ENCODE data around the gene ARID1B. TPM values are rescaled to one million over a fixed set of nuclear protein-coding genes. Genes with fewer than 3 reads are reported as not detected.

The ARID1B gene
- total RNA-seq, 1 donor from 2014 or later, result 248 TPM

- intact Hi-C loops (cut with micrococcal nuclease), result no loop called here
- H3K36me3 Mint-ChIP-seq (ENCODE audit: low read depth), result peaks cover 62% of the 10 kb centered on the region
- no peaks in the 10 kb centered on the region for H3K9me3 Mint-ChIP-seq
- no peak overlapping the region for H3K27ac Mint-ChIP-seq
- ATAC-seq (ENCODE audit: low read depth) (no peak), DNase-seq (no peak)
- TF ChIP-seq, protein P1, sequence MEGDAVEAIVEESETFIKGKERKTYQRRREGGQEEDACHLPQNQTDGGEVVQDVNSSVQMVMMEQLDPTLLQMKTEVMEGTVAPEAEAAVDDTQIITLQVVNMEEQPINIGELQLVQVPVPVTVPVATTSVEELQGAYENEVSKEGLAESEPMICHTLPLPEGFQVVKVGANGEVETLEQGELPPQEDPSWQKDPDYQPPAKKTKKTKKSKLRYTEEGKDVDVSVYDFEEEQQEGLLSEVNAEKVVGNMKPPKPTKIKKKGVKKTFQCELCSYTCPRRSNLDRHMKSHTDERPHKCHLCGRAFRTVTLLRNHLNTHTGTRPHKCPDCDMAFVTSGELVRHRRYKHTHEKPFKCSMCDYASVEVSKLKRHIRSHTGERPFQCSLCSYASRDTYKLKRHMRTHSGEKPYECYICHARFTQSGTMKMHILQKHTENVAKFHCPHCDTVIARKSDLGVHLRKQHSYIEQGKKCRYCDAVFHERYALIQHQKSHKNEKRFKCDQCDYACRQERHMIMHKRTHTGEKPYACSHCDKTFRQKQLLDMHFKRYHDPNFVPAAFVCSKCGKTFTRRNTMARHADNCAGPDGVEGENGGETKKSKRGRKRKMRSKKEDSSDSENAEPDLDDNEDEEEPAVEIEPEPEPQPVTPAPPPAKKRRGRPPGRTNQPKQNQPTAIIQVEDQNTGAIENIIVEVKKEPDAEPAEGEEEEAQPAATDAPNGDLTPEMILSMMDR (IDR thresholded peaks at IDR 0.05), result no peak
- H3K4me1 Mint-ChIP-seq, result peaks cover 9% of the 10 kb centered on the region
- no peaks in the 10 kb centered on the region for H3K27me3 Mint-ChIP-seq
- CTCF ChIA-PET, result no interaction called here
- POLR2A ChIA-PET, result no interaction called here
- H3K4me3 Mint-ChIP-seq, result no peak overlapping the region
These were observed 346.1 kb downstream of the ARID1B start for GRCh38 chr6:157123234-157123633.

- POLR2A ChIA-PET, result interaction anchor here (0.6 to 0.7 kb wide), 2 partner anchors 79 to 271 kb away, joined by 3 to 4 read pairs; no protein-coding TSS in a partner anchor
- Mint-ChIP-seq H3K36me3 (ENCODE audit: low read depth) (peaks cover 54% of the 10 kb centered on the region), H3K9me3 (no peaks in the 10 kb centered on the region), H3K4me1 (peaks cover 12% of the 10 kb centered on the region), H3K4me3 (no peak overlapping the region), H3K27me3 (no peaks in the 10 kb centered on the region), H3K27ac (no peak overlapping the region)
- no peak for ATAC-seq (ENCODE audit: low read depth)
- intact Hi-C loops (cut with micrococcal nuclease), result no loop called here
- CTCF ChIA-PET, result no interaction called here
- no peak for DNase-seq
- TF ChIP-seq, protein P1 (IDR thresholded peaks at IDR 0.05), result no peak
These were observed 347.5 kb downstream of the ARID1B start for GRCh38 chr6:157124485-157125254.

DNA sequence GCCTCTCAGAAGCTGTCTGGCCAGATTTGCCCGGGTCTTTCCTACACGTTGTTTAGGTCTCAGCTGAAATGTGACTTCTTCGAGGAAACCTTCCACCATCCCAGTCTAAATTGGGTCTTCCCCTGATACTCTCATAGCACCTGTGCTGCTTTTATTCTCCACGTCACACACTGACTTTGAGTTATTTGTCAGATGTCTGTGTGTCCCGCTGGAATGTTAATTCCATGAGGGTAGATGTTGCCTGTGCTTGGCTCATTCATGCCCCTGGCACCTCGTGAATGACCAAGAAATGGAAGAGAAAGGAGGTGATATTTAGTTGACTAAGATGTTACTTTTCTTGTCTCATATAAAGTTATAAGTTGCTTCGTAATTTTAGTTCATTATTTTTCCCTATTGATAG lies 348.4 kb downstream of the ARID1B start:
- peaks cover 49% of the 10 kb centered on the region for H3K36me3 Mint-ChIP-seq (ENCODE audit: low read depth)
- POLR2A ChIA-PET, result no interaction called here
- CTCF ChIA-PET, result no interaction called here
- intact Hi-C loops (cut with micrococcal nuclease), result no loop called here
- ATAC-seq (ENCODE audit: low read depth) (no peak), DNase-seq (no peak)
- peaks cover 12% of the 10 kb centered on the region for H3K4me1 Mint-ChIP-seq
- no peak overlapping the region for H3K27ac Mint-ChIP-seq
- TF ChIP-seq, protein P1 (IDR thresholded peaks at IDR 0.05), result no peak
- no peaks in the 10 kb centered on the region for H3K27me3 Mint-ChIP-seq
- H3K9me3 Mint-ChIP-seq, result no peaks in the 10 kb centered on the region
- no peak overlapping the region for H3K4me3 Mint-ChIP-seq

DNA sequence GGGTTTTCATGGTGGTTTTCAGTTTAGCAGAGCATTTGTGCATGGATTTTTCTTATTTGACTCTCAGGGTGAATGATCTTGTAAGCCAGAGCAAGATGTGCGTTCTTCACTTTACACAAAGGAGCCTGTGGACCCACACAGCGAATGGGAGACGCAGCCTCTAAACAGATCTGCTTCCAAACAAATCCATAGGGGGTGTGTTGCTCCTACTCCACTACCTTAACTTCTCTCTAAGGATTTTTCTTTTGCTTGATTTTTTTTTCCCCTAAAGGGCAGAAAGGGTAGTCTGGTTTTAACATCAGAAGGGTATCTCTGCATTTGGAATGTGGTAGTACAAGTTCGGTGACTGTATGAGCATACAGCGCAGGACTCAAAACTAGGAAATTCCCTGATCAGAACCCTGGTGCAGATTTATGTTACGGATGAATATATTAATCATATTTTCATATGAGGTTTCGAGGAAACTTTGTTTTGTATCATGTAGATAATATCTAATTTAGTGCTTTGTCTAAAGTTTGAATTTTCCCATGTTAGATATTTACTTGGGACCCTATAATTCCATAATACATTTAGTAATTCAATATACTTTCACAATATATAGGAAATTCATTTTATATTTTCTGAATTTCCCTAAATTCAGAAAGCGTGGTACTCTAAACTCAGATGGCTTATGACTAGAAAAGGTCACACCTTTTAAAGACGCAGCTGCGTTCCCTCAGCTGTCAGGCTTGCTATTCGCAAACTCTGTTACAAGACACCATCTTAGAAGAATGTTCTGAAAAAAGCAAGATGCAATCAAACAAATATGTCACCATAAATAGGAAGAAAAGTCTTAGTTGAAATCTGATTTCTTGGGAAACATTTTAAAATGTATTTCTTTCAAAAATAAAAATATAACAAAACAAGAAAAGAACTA lies 349.3 kb downstream of the ARID1B start:
- DNase-seq, result no peak
- ATAC-seq (ENCODE audit: low read depth), result no peak
- H3K36me3 Mint-ChIP-seq (ENCODE audit: low read depth), result peaks cover 51% of the 10 kb centered on the region
- TF ChIP-seq, protein P1 (IDR thresholded peaks at IDR 0.05), result no peak
- POLR2A ChIA-PET, result no interaction called here
- peaks cover 7% of the 10 kb centered on the region for H3K4me1 Mint-ChIP-seq
- CTCF ChIA-PET, result no interaction called here
- no peaks in the 10 kb centered on the region for H3K9me3 Mint-ChIP-seq
- no peak overlapping the region for H3K27ac Mint-ChIP-seq
- H3K27me3 Mint-ChIP-seq, result no peaks in the 10 kb centered on the region
- H3K4me3 Mint-ChIP-seq, result no peak overlapping the region
- intact Hi-C loops (cut with micrococcal nuclease), result no loop called here

DNA sequence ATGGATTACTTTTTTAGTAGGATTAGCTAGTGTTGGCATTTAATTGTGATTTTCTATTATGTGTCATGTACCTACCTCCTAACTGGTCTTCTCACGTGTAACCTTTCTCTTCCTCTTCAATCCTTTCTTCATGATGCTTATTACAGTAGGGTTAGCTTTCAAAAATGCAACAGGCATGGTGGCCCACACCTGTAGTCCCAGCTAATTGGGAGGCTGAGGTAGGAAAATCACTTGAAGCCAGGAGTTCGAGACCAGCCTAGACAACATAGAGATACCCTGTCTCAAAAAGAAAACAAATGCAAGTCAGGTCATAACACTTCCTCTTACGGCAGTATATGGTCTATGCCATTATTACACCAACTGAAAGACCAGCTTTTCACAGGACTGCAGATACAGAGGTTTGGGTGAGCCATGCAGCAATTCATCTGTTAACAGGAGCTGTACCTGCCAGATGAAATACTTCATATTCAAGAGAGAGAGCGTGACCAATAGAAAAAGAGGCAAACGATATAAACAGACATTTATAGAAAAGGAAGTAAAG lies 351.1 kb downstream of the ARID1B start:
- peak overlapping the region; percentile 58 for H3K27ac Mint-ChIP-seq
- H3K27me3 Mint-ChIP-seq, result no peaks in the 10 kb centered on the region
- intact Hi-C loops (cut with micrococcal nuclease), result no loop called here
- ChIA-PET CTCF (interaction anchor here (1.6 kb wide), 1 partner anchor 93 kb away, joined by 3 read pairs; no protein-coding TSS in a partner anchor), POLR2A (interaction anchor here (0.7 kb wide), 1 partner anchor 360 kb away, joined by 3 read pairs; no protein-coding TSS in a partner anchor)
- H3K36me3 Mint-ChIP-seq (ENCODE audit: low read depth), result peaks cover 59% of the 10 kb centered on the region
- peaks cover 7% of the 10 kb centered on the region for H3K4me1 Mint-ChIP-seq
- no peaks in the 10 kb centered on the region for H3K9me3 Mint-ChIP-seq
- DNase-seq, result no peak
- H3K4me3 Mint-ChIP-seq, result no peak overlapping the region
- no peak for ATAC-seq (ENCODE audit: low read depth)
- TF ChIP-seq, protein P1 (IDR thresholded peaks at IDR 0.05), result no peak
